ENCODE measurements around the gene TRIM69.

DNA sequence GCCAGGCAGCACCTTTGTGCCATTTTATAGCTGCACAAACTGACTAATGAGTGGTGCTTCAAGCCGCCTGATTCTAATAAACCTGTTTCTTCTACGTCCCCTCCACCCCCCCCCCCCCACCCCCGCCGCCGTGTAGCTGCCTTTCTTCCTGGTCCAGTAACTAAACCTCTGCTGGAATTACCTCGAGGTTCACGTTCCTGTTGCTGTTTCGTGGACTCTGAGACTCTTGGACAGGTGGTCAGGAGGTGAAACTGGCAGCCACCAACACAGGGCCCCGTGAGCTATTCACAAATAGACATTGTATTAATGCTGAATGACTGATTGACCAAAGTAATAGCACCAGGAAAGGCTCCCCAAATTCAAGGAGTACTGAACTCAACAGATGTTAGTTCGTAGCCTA, 73.9 kb downstream of the TRIM69 start:
- TF ChIP-seq RXRA (IDR thresholded peaks at IDR 0.05; ENCODE audit: insufficient read depth, low read depth, low read length) (no peak), CTCF (IDR thresholded peaks at IDR 0.05; ENCODE audit: control extremely low read depth in 1 of 3, insufficient read depth in 1 of 3, low read depth in 1 of 3, low read length in 3 of 3) (no peak), POLR2A (IDR thresholded peaks at IDR 0.05; ENCODE audit: control extremely low read depth in 1 of 2, low read depth in 2 of 2, low read length in 2 of 2) (no peak), E2F6 (IDR thresholded peaks at IDR 0.05) (no peak), NANOG (IDR thresholded peaks at IDR 0.05; ENCODE audit: insufficient read depth, low read depth, low read length, poor library complexity, severe bottlenecking) (no peak), EP300 (IDR thresholded peaks at IDR 0.05; ENCODE audit: borderline replicate concordance in 1 of 2, low read depth in 2 of 2, low read length in 2 of 2) (no peak), EZH2 (IDR thresholded peaks at IDR 0.05; ENCODE audit: low read depth, low read length, severe bottlenecking) (no peak), POLR2AphosphoS5 (IDR thresholded peaks at IDR 0.05; ENCODE audit: low read depth, low read length) (no peak), YY1 (IDR thresholded peaks at IDR 0.05; ENCODE audit: low read depth, low read length) (no peak), SIN3A (conservative IDR thresholded peaks at IDR 0.05 in 1 of 2, IDR thresholded peaks at IDR 0.05 in 1 of 2; ENCODE audit: low read depth in 1 of 2, low read length in 2 of 2) (no peak), CEBPB (IDR thresholded peaks at IDR 0.05; ENCODE audit: low read depth, low read length) (no peak), MAFK (IDR thresholded peaks at IDR 0.05; ENCODE audit: low read depth, low read length) (no peak)

Data from H1 (cell line).